ENCODE data around the gene ELOVL7.

The ELOVL7 gene

DNA sequence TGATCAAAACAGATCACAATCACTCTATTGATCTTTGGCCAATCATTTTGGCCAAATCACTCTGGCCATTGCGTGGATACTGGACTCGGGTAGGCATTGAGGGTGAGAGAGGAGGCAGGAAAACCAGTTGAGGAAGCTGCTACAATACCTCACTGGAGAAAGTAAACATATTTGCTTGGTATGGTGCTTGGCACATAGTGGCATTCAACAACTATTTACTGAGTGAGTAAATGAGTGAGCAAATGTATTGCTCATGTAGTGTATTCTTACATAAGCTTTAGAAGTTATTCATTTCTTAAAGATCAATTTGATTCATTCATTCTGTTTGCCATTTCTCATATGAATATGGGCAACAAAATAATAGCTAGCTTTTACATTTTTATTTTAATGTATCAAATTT lies 140.1 kb downstream of the ELOVL7 start:
- Histone ChIP-seq H3K36me3 (ENCODE audit: insufficient read depth, low read depth, low read length) (no peaks in the 10 kb centered on the region), H3K9ac (ENCODE audit: low read depth, low read length) (no peak overlapping the region), H3K4me3 (ENCODE audit: low read length) (no peak overlapping the region), H3K27ac (ENCODE audit: low read length) (no peak overlapping the region), H3K4me1 (ENCODE audit: insufficient read depth, low read length) (no peaks in the 10 kb centered on the region; the same call in 1 of the 2 replicates), H3K9me3 (ENCODE audit: insufficient read depth, low read depth, low read length) (no peaks in the 10 kb centered on the region), H3K27me3 (ENCODE audit: insufficient read depth, low read length) (peaks cover 5% of the 10 kb centered on the region; the same call in 1 of the 2 replicates)
